HepG2 (cell line): ENCODE measurements around the gene DESI2. TPM values are rescaled to one million over a fixed set of nuclear protein-coding genes. Genes with fewer than 3 reads are reported as not detected.

ENCODE experiments used
- ATAC-seq: fragments of 200-7000 bp; cut with Tn5 transposase; 3 replicates; pipeline ENCODE4 v1.9.1; 2020; ENCODE audit warnings: mild to moderate bottlenecking, moderate library complexity
- BruUV-seq: library from RNA; stranded (reverse); fragments of 400-500 nt; replicated peaks from 2 replicates; lab custom pipeline; 2021; lab: Mats Ljungman, UMichigan
- CTCF ChIA-PET: fragments of 300-600 bp; formaldehyde crosslinking; extraction: SDS; loops from one replicate; lab custom pipeline; 2021; ENCODE audit warnings: low total read pairs, inconsistent platforms, low intra/inter-chr PET ratio; lab: Yijun Ruan, JAX
- POLR2A ChIA-PET: fragments of 350-600 bp; sonication (Branson Sonifier 250); formaldehyde crosslinking; loops from one replicate; lab custom pipeline; 2020; ENCODE audit warnings: antibody characterized with exemption, inconsistent platforms; lab: Yijun Ruan, JAX
- DNase-seq: peaks from one replicate; pipeline ENCODE4 v3.0.0-alpha.2; 2015; ENCODE audit warnings: low spot score
- FAIRE-seq: peaks from 3 replicates; lab custom pipeline; 2011; peaks lifted over from hg19 to GRCh38; lab: Jason Lieb, UNC
- H2AFZ ChIP-seq: one replicate; pipeline ENCODE4 v1.6.1; 2011; ENCODE audit warnings: low read length, inconsistent platforms
- H3K27ac ChIP-seq: fragments of 300-600 bp; 3 replicates; pipeline ENCODE4 v1.8.0; 2011; ENCODE audit warnings: mixed run types, mild to moderate bottlenecking, mixed read lengths, low read length, inconsistent platforms; ENCODE audit not compliant: insufficient read depth; ENCODE audit errors: extremely low read length
- H3K27me3 ChIP-seq, 2 experiments: fragments of 200-600 bp in 1 of 2; 2 replicates in 1 of 2; 3 replicates in 1 of 2; pipeline versions ENCODE4 v1.6.0 to v1.8.0; 2011; ENCODE audit warnings: low read length in 2 of 2, mild to moderate bottlenecking in 2 of 2, moderate library complexity in 2 of 2, inconsistent platforms in 1 of 2; ENCODE audit not compliant: insufficient read depth in 2 of 2, control insufficient read depth in 1 of 2
- H3K36me3 ChIP-seq, 2 experiments: fragments of 200-600 bp in 1 of 2; replicated peaks in 1 of 2; 2 replicates in 1 of 2; 3 replicates in 1 of 2; pipeline versions ENCODE4 v1.5.1 to v1.8.0; 2011; ENCODE audit warnings: low read length in 2 of 2, inconsistent platforms in 1 of 2; ENCODE audit not compliant: insufficient read depth in 2 of 2, control insufficient read depth in 1 of 2
- H3K4me1 ChIP-seq: 2 replicates; pipeline ENCODE4 v1.5.1; 2012; ENCODE audit warnings: low read length, inconsistent platforms; ENCODE audit not compliant: insufficient read depth
- H3K4me2 ChIP-seq: 2 replicates; pipeline ENCODE4 v1.6.0; 2011; ENCODE audit warnings: low read depth, low read length, inconsistent platforms
- H3K4me3 ChIP-seq, 3 experiments: fragments of 200-600 bp in 1 of 3; sonication (generic), shearing (Covaris generic) in 1 of 3; replicated peaks in 1 of 3; 2 replicates each; pipeline ENCODE4 v1.5.1; 2011 to 2016; ENCODE audit warnings: low read length in 3 of 3, inconsistent platforms in 2 of 3, low read depth in 2 of 3, mild to moderate bottlenecking in 2 of 3, control low read depth in 1 of 3, mixed read lengths in 1 of 3; ENCODE audit not compliant: insufficient read depth in 1 of 3
- H3K79me2 ChIP-seq: one replicate; pipeline ENCODE4 v1.6.1; 2011; ENCODE audit warnings: low read length, inconsistent platforms; ENCODE audit not compliant: insufficient read depth
- H3K9ac ChIP-seq: 2 replicates; pipeline ENCODE4 v1.6.0; 2011; ENCODE audit warnings: mild to moderate bottlenecking, low read depth, low read length, inconsistent platforms; ENCODE audit not compliant: insufficient read depth
- H3K9me3 ChIP-seq: 2 replicates; pipeline ENCODE4 v1.5.1; 2012; ENCODE audit warnings: mild to moderate bottlenecking, low read length
- H4K20me1 ChIP-seq: 2 replicates; pipeline ENCODE4 v1.6.0; 2011; ENCODE audit warnings: inconsistent platforms, mild to moderate bottlenecking, low read length, moderate library complexity; ENCODE audit not compliant: insufficient read depth
- IRF2 ChIP-seq: IDR thresholded peaks from 2 replicates; pipeline ENCODE4 v1.6.1; 2018; ENCODE audit warnings: missing genetic modification reagents, missing compliant biosample characterization
- NFYB ChIP-seq: sonication (generic); formaldehyde crosslinking; IDR thresholded peaks from 2 replicates; pipeline ENCODE4 v1.4.0; 2020; ENCODE audit warnings: missing genetic modification reagents
- POLR2A ChIP-seq, 2 experiments: IDR thresholded peaks; 2 replicates each; pipeline ENCODE4 v1.6.1; 2011; ENCODE audit warnings: low read depth in 2 of 2, low read length in 2 of 2, mild to moderate bottlenecking in 1 of 2, moderate library complexity in 1 of 2; ENCODE audit not compliant: insufficient read depth in 1 of 2
- SMAD9 ChIP-seq: sonication (generic); formaldehyde crosslinking; IDR thresholded peaks from 2 replicates; pipeline ENCODE4 v1.5.1; 2020; ENCODE audit warnings: mild to moderate bottlenecking, missing genetic modification reagents
- SMC3 ChIP-seq: IDR thresholded peaks from 2 replicates; pipeline ENCODE4 v1.6.1; 2011; ENCODE audit warnings: low read length, improper control_type of control experiment
- SSRP1 ChIP-seq: IDR thresholded peaks from 2 replicates; pipeline ENCODE4 v1.6.1; 2016; ENCODE audit warnings: control low read depth
- TAF15 ChIP-seq: fragments of 200-400 bp; formaldehyde crosslinking; IDR thresholded peaks from one replicate; pipeline ENCODE4 v1.6.1; 2018; ENCODE audit warnings: mild to moderate bottlenecking, low read depth, low read length; ENCODE audit not compliant: poor library complexity, severe bottlenecking
- WIZ ChIP-seq: sonication (generic); formaldehyde crosslinking; IDR thresholded peaks from 2 replicates; pipeline ENCODE4 v1.5.1; 2020; ENCODE audit warnings: mild to moderate bottlenecking, missing genetic modification reagents
- ZBTB1 ChIP-seq: sonication (generic); formaldehyde crosslinking; IDR thresholded peaks from 2 replicates; pipeline ENCODE4 v1.4.0; 2020; ENCODE audit warnings: missing genetic modification reagents, borderline replicate concordance
- ZFP36L2 ChIP-seq: sonication (generic); formaldehyde crosslinking; IDR thresholded peaks from 2 replicates; pipeline ENCODE4 v1.4.0; 2020; ENCODE audit warnings: missing genetic modification reagents
- ZNF547 ChIP-seq: sonication (generic); formaldehyde crosslinking; IDR thresholded peaks from 2 replicates; pipeline ENCODE4 v1.5.1; 2020; ENCODE audit warnings: mild to moderate bottlenecking, missing genetic modification reagents
- WGBS: methylation state at CpG from one replicate; pipeline ENCODE4 v1.1.6; 2017; ENCODE audit warnings: low lambda C conversion rate; 5-methylcytosine and 5-hydroxymethylcytosine counted together
- in situ Hi-C: cut with HindIII; loops from 2 replicates; pipeline ENCODE4 v1.10.0; 2017; ENCODE audit warnings: low pct_unique_long_range_greater_than_20kb; ENCODE audit not compliant: extremely low pct_ligation_motif_present
- intact Hi-C: fragments of 100-400 bp; cut with micrococcal nuclease; formaldehyde crosslinking; loops from one replicate; pipeline ENCODE4 v1.10.0; 2022; ENCODE audit not compliant: unreplicated experiment
- polyA plus RNA-seq, 8 experiments: library from polyadenylated mRNA; depleted of rRNA in 3 of 8; stranded (reverse) in 7 of 8; unstranded in 1 of 8; fragments of >200 nt; fragmentation: Illumina TruSeq in 4 of 8; extraction: Trizol in 4 of 8; gene quantifications; 2 replicates each; pipeline versions ENCODE4 v1.2.1 to v1.2.3, GENCODE V29; 2011 to 2016; ENCODE audit warnings: low read depth in 4 of 8, missing spikeins in 1 of 8, mixed read lengths in 1 of 8; ENCODE audit not compliant: insufficient read depth in 1 of 8
- total RNA-seq, 5 experiments: library from RNA; depleted of rRNA; stranded (reverse); fragments of >200 nt; fragmentation: Illumina TruSeq; extraction: Trizol; gene quantifications; 2 replicates each; pipeline ENCODE4 v1.2.3, GENCODE V29; 2016; ENCODE audit warnings: low read depth in 1 of 5
- TF ChIP-seq, protein P1 (sequence below): sonication (generic); formaldehyde crosslinking; conservative IDR thresholded peaks from 2 replicates; pipeline ENCODE4 v1.8.0; 2022; ENCODE audit warnings: mild to moderate bottlenecking, moderate library complexity, missing genetic modification reagents
- TF ChIP-seq, protein P2 (sequence below): sonication (generic); formaldehyde crosslinking; IDR thresholded peaks from 2 replicates; pipeline ENCODE4 v1.4.0; 2020; ENCODE audit warnings: mild to moderate bottlenecking, missing genetic modification reagents
- TF ChIP-seq, protein P3 (sequence below): sonication (generic); formaldehyde crosslinking; IDR thresholded peaks from 2 replicates; pipeline ENCODE4 v1.8.0; 2022; ENCODE audit warnings: mild to moderate bottlenecking, missing genetic modification reagents, moderate library complexity

Gene DESI2
- total and polyA plus RNA-seq, 2 of the 13 experiments (the other 11 are each of a cell fraction or from before 2014, with no cell fraction given) = 23.1 to 42.2 TPM

DNA sequence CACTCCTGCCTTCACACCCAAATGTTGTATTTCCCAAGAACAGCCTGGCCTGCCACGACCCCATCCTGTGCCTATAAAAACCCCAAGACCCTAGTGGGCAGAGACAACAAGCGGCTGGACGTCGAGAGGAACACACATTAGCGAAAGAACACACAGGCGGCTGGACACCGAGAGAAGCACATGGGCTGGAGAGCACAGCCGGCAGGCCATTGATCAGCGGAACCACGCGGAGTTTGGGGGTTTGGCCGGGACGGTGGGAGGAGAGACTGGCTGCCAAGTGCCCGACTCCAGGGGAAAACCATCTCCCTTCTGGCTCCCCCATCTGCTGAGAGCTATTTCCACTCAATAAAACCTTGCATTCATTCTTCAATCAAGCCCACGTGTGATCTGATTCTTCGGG is 10.4 kb upstream of the DESI2 start:
- CTCF ChIA-PET = no interaction called here
- Histone ChIP-seq H3K4me3 (no peak overlapping the region), H3K27ac (no peak overlapping the region), H4K20me1 (no peaks in the 10 kb centered on the region), H3K9ac (no peak overlapping the region), H2AFZ (no peak overlapping the region), H3K4me2 (no peak overlapping the region), H3K4me1 (no peaks in the 10 kb centered on the region), H3K27me3 (peaks cover 0 to 12% of the 10 kb centered on the region in 2 experiments; a peak in 2 of 5 replicates), H3K9me3 (no peaks in the 10 kb centered on the region), H3K79me2 (no peaks in the 10 kb centered on the region), H3K36me3 (no peaks in the 10 kb centered on the region)
- no peak for FAIRE-seq
- intact Hi-C loops = no loop called here
- BruUV-seq = no TSS peak
- TF ChIP-seq SMAD9 (CRISPR knock-in tag) (no peak), ZNF547 (CRISPR knock-in tag) (no peak), POLR2A (IDR thresholded peaks at IDR 0.05; ENCODE audit: insufficient read depth in 1 of 2, low read depth in 2 of 2, low read length in 2 of 2) (no peak), WIZ (CRISPR knock-in tag) (no peak), NFYB (CRISPR knock-in tag) (no peak), ZBTB1 (no peak), SSRP1 (no peak), SMC3 (no peak), ZFP36L2 (CRISPR knock-in tag) (no peak), TAF15 (no peak), IRF2 (CRISPR knock-in tag) (no peak)
- TF ChIP-seq, protein P1, sequence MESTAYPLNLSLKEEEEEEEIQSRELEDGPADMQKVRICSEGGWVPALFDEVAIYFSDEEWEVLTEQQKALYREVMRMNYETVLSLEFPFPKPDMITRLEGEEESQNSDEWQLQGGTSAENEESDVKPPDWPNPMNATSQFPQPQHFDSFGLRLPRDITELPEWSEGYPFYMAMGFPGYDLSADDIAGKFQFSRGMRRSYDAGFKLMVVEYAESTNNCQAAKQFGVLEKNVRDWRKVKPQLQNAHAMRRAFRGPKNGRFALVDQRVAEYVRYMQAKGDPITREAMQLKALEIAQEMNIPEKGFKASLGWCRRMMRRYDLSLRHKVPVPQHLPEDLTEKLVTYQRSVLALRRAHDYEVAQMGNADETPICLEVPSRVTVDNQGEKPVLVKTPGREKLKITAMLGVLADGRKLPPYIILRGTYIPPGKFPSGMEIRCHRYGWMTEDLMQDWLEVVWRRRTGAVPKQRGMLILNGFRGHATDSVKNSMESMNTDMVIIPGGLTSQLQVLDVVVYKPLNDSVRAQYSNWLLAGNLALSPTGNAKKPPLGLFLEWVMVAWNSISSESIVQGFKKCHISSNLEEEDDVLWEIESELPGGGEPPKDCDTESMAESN (CRISPR knock-in tag) = no peak
- TF ChIP-seq, protein P2, sequence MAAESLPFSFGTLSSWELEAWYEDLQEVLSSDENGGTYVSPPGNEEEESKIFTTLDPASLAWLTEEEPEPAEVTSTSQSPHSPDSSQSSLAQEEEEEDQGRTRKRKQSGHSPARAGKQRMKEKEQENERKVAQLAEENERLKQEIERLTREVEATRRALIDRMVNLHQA (CRISPR knock-in tag) = no peak
- TF ChIP-seq, protein P3, sequence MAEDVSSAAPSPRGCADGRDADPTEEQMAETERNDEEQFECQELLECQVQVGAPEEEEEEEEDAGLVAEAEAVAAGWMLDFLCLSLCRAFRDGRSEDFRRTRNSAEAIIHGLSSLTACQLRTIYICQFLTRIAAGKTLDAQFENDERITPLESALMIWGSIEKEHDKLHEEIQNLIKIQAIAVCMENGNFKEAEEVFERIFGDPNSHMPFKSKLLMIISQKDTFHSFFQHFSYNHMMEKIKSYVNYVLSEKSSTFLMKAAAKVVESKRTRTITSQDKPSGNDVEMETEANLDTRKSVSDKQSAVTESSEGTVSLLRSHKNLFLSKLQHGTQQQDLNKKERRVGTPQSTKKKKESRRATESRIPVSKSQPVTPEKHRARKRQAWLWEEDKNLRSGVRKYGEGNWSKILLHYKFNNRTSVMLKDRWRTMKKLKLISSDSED (CRISPR knock-in tag) = no peak
- POLR2A ChIA-PET = no interaction called here
- DNase-seq = no peak
- 66% methylated on average over 7 of the region's 16 CpGs for WGBS
- ATAC-seq = no peak
- in situ Hi-C loops = no loop called here
